GM12892 (cell line): ENCODE results near the gene PPP5C.

Experiments
- POLR2A ChIP-seq: IDR thresholded peaks from 2 replicates; pipeline ENCODE4 v1.6.1; 2011; ENCODE audit warnings: low read depth, low read length, control low read depth
- POLR2AphosphoS5 ChIP-seq: IDR thresholded peaks from 2 replicates; pipeline ENCODE4 v1.6.1; 2011; ENCODE audit warnings: low read depth, low read length, control low read depth
- TAF1 ChIP-seq: IDR thresholded peaks from 2 replicates; pipeline ENCODE4 v1.6.1; 2011; ENCODE audit warnings: low read depth, mild to moderate bottlenecking, control low read depth, low read length, borderline replicate concordance

DNA sequence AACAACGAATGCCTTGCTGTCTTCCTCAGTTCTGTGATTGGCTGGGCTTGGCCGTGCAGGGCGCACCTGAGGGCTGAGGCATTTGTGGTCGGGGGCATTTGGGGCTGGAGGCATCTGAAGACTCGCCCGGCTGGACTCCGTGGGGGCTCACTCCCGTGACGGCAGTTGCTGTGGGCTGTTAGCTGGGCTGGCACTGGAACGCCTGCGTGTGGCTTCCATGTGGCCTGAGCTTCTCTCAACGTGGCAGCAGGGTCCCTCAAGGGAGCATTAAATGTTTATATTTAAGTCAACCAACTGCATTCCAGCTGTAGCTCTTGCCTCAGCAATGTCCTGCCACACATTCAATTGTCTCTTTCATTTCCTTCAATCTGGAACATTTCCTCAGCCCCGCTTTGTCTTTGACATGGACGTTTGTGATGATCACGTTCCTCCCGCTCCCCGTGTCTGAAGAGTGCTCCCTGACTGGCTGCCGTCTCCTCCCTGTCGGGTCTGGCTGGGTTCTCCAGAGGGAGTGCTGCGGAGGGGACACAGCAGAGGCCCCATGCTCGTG lies 45.4 kb downstream of the PPP5C start:
- TF ChIP-seq POLR2A: no peak
- TF ChIP-seq TAF1: no peak
- no peak for TF ChIP-seq POLR2AphosphoS5
